ENCODE data around the gene TASOR2. TPM values are rescaled to one million over a fixed set of nuclear protein-coding genes. Genes with fewer than 3 reads are reported as not detected.

Gene TASOR2
- total and polyA plus RNA-seq, 2 donors (not counting 1 experiment from before 2014, with no cell fraction given), result 12.3 to 68.6 TPM

- 98% methylated on average over 7 of the region's 12 CpGs for WGBS (ENCODE audit: insufficient coverage)
- H3K27me3 ChIP-seq (replicated peaks in 1 of 4; ENCODE audit: control extremely low read depth in 1 of 4, control insufficient read depth in 3 of 4, insufficient read depth in 4 of 4, low read length in 3 of 4), result no peaks in the 10 kb centered on the region
- no peaks in the 10 kb centered on the region for H4K20me1 ChIP-seq (ENCODE audit: control insufficient read depth, insufficient read depth, low read length, poor library complexity, severe bottlenecking)
- Mint-ChIP-seq H3K4me3 (no peak overlapping the region), H3K27me3 (peaks cover 4% of the 10 kb centered on the region), H3K4me1 (peaks cover 36% of the 10 kb centered on the region), H3K9me3 (ENCODE audit: insufficient read depth) (no peaks in the 10 kb centered on the region), H3K27ac (no peak overlapping the region)
- H3K4me1 ChIP-seq (ENCODE audit: control insufficient read depth in 2 of 2, insufficient read depth in 2 of 2, low read length in 2 of 2), result peaks cover 24% of the 10 kb centered on the region in 2 donors
- ChIA-PET CTCF (interaction anchor here (1.8 kb wide), 1 partner anchor 14 kb away, joined by 5 read pairs; no protein-coding TSS in a partner anchor), POLR2A (no interaction called here)
- H3K4me3 ChIP-seq (ENCODE audit: control extremely low read depth in 1 of 5, extremely low read depth in 1 of 5, insufficient read depth in 1 of 5, low read depth in 2 of 5, low read length in 4 of 5), result no peak overlapping the region
- no peaks in the 10 kb centered on the region for H3K36me3 ChIP-seq (replicated peaks in 1 of 2; ENCODE audit: control extremely low read depth in 1 of 2, control insufficient read depth in 1 of 2, extremely low read depth in 1 of 2, insufficient read depth in 2 of 2, low read length in 1 of 2)
- no peak overlapping the region for H3K9ac ChIP-seq (ENCODE audit: low read length)
- H3K79me2 ChIP-seq (ENCODE audit: control insufficient read depth, insufficient read depth, low read length), result no peaks in the 10 kb centered on the region
- no peak for ATAC-seq (ENCODE audit: low read depth)
- H3K4me2 ChIP-seq (replicated peaks; ENCODE audit: low read depth, low read length, poor library complexity, severe bottlenecking), result no peak overlapping the region
- no peak overlapping the region for H3K27ac ChIP-seq (ENCODE audit: low read length in 2 of 2)
- TF ChIP-seq CTCF (IDR thresholded peaks at IDR 0.05) (no peak), EZH2 (IDR thresholded peaks at IDR 0.05; ENCODE audit: borderline replicate concordance, insufficient read depth, low read depth, low read length, poor library complexity, severe bottlenecking) (no peak)
- no peak for DNase-seq
- intact Hi-C loops (cut with micrococcal nuclease), result no loop called here
- no peaks in the 10 kb centered on the region for H3K9me3 ChIP-seq (ENCODE audit: control extremely low read depth in 1 of 3, control insufficient read depth in 2 of 3, insufficient read depth in 1 of 3, low read length in 2 of 3)
- H2AFZ ChIP-seq (ENCODE audit: insufficient read depth, low read depth, low read length, poor library complexity, severe bottlenecking), result no peak overlapping the region
These were observed 20.8 kb upstream of the TASOR2 start for GRCh38 chr10:5663692-5664427.

- ChIA-PET POLR2A (no interaction called here), CTCF (interaction anchor here (1.1 to 1.8 kb wide), 3 partner anchors 12 to 42 kb away, joined by 3 to 5 read pairs (median 5); no protein-coding TSS in a partner anchor)
- Histone ChIP-seq H3K27me3 (replicated peaks in 1 of 4; ENCODE audit: control extremely low read depth in 1 of 4, control insufficient read depth in 3 of 4, insufficient read depth in 4 of 4, low read length in 3 of 4) (no peaks in the 10 kb centered on the region), H3K4me1 (ENCODE audit: control insufficient read depth in 2 of 2, insufficient read depth in 2 of 2, low read length in 2 of 2) (peaks cover 14 to 15% of the 10 kb centered on the region in 2 donors), H3K4me3 (ENCODE audit: control extremely low read depth in 1 of 5, extremely low read depth in 1 of 5, insufficient read depth in 1 of 5, low read depth in 2 of 5, low read length in 4 of 5) (peak overlapping the region; percentile 45 to 80 (median 68)), H3K9ac (ENCODE audit: low read length) (peak overlapping the region; percentile 76), H3K9me3 (ENCODE audit: control extremely low read depth in 1 of 3, control insufficient read depth in 2 of 3, insufficient read depth in 1 of 3, low read length in 2 of 3) (no peaks in the 10 kb centered on the region), H3K27ac (ENCODE audit: low read length in 2 of 2) (no peak overlapping the region), H3K79me2 (ENCODE audit: control insufficient read depth, insufficient read depth, low read length) (no peaks in the 10 kb centered on the region), H3K4me2 (replicated peaks; ENCODE audit: low read depth, low read length, poor library complexity, severe bottlenecking) (peak overlapping the region; percentile 87), H2AFZ (ENCODE audit: insufficient read depth, low read depth, low read length, poor library complexity, severe bottlenecking) (peak overlapping the region; percentile 87), H4K20me1 (ENCODE audit: control insufficient read depth, insufficient read depth, low read length, poor library complexity, severe bottlenecking) (no peaks in the 10 kb centered on the region), H3K36me3 (replicated peaks in 1 of 2; ENCODE audit: control extremely low read depth in 1 of 2, control insufficient read depth in 1 of 2, extremely low read depth in 1 of 2, insufficient read depth in 2 of 2, low read length in 1 of 2) (no peaks in the 10 kb centered on the region)
- DNase-seq, result no peak
- 0% methylated on average over 5 of the region's 9 CpGs for WGBS (ENCODE audit: insufficient coverage)
- intact Hi-C loops (cut with micrococcal nuclease), result no loop called here
- Mint-ChIP-seq H3K9me3 (ENCODE audit: insufficient read depth) (no peaks in the 10 kb centered on the region), H3K27ac (peak overlapping the region; percentile 32), H3K4me1 (peaks cover 23% of the 10 kb centered on the region), H3K4me3 (peak overlapping the region; percentile 90), H3K27me3 (peaks cover 4% of the 10 kb centered on the region)
- no peak for TF ChIP-seq CTCF (IDR thresholded peaks at IDR 0.05)
- no peak for TF ChIP-seq EZH2 (IDR thresholded peaks at IDR 0.05; ENCODE audit: borderline replicate concordance, insufficient read depth, low read depth, low read length, poor library complexity, severe bottlenecking)
- ATAC-seq (ENCODE audit: low read depth), result no peak
These were observed 19.1 kb upstream of the TASOR2 start for GRCh38 chr10:5665373-5666007.

Measured in B cell (primary cell).